T-helper 2 cell treated with Interferon-gamma antibody and Interleukin-4, amounts not matched to agents 100 ng/mL and 5 ng/mL, for 36 hours (primary cell): ENCODE results near the gene PSAP. TPM values are rescaled to one million over a fixed set of nuclear protein-coding genes. Genes with fewer than 3 reads are reported as not detected.

Source experiments
- intact Hi-C: fragments of 100-400 bp; cut with micrococcal nuclease; formaldehyde crosslinking; loops from one replicate; pipeline ENCODE4 v1.15.1; 2023
- total RNA-seq: library from RNA; stranded (reverse); gene quantifications from 2 replicates; pipeline ENCODE4 v1.2.3, GENCODE V29; 2022

Gene PSAP
- total RNA-seq, 1 donor from 2014 or later: 123 TPM

DNA sequence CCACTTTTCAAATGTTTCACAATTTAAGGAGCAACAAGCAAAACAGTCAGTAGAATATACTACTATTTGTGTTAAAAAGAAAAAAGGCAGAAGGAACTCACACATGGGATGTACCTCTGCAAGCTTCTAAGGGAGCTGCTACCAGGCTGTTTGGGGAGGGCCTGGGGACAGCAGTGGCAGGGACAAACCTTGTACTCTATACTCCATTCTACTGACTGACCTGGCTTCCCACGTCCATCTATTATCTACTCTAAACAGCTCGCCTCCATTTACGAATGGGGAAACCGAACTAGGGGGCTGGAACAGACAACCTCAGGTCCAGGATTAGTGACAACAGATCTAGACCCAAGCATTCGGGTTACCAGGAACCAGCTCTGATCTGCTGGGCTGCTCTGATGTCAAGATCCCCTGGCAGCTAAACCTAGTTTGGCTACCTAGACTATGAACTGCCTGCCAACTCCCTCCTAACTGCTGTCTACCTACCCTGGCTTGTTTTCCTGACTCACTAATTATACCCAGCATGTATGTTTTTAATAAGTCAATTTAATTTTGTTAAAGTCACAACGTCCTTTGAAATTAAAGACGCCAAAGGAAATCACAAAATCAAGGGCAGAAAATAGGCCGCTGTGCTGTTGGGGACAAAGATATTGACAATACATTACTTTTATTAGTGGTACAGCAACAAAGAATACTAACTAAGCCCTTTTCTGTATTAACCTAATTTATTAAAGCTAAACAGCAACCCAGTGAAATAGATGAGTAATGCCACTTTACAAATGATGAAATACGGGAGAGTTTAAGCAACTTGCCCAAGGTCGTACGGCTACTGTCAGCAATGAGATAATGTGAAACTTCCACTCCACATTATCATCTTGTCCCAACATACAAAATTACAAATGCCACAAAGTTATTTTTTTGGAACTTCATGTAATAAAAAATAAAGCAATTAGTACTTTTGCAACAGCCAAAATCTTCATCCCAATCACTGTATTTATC is 5.3 kb downstream of the PSAP start:
- intact Hi-C loops: loop anchor here (5.0 kb wide), 1 partner anchor 52 kb away; no protein-coding TSS in a partner anchor

DNA sequence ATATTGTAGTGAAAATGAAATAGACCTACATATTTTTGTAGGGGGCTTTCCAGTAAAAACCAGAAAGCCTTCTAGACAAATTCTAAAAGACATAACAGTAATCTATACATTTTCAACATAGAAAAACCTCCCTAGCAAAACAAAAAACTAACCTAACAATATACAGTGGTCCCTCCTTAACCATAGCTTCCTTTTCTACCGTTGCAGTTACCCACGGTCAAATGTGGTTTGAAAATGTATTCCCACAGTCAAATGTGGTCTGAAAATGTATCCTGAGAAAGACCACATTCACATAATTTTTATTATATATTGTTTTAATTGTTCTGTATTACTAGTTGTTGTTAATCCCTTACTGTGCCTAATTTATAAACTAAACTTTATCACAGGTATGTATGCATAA is 6.4 kb downstream of the PSAP start:
- intact Hi-C loops: loop anchor here (5.0 kb wide), 1 partner anchor 53 kb away; no protein-coding TSS in a partner anchor

DNA sequence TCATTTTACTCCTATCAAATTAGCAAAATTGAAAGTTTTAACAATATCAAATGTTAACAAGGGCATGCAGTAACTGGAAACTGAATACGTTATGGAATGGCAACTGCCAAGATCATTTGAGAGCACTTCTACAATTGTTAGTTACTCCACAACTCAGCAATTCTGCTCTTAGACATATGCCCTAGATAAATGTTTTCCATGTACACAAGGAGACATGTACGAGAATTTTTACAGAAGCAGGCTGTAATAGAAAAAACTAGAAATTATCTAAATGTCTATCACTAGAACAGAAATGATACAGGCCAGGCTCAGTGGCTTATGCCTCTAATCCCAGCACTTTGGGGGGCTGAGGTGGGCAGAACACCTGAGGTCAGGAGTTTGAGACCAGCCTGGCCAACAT is 7.0 kb downstream of the PSAP start:
- intact Hi-C loops: no loop called here

DNA sequence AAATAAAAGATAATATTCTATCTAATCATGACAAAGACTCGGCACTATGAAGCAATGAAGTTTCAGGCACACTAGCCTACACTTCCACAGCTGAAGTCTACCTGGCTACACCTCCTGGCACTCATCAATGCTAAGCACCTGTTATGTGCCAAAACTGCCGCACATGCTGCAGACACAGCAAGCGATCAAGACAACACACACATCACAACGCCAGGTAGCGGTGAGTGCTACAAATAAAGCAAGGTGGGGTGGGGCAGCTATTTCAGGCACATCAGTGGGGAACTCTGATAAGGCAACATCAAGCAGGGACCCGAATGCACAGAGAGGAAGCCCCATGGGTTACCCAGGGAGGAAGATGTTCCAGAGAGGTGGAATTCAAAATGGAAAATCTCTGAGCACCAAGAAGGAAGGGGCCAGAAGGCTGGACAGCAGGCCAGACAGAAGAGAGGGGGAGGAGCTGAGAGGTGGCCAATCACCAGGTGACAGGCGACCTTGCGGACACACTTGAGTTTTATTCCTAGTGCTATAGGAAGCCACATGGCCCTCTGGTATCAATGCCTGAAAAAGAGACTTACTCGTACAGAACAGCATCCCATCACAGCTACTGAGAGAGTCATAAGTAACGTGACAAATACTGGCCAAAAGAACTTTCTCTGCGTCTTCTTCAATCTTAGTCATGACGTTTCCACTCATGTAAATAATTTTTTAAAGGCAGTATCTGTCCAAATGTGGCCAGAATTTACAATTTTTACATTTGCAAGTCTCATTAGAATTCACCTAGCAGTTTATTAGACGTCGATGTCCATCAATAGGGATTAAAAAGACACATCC is 8.0 kb downstream of the PSAP start:
- intact Hi-C loops: no loop called here

DNA sequence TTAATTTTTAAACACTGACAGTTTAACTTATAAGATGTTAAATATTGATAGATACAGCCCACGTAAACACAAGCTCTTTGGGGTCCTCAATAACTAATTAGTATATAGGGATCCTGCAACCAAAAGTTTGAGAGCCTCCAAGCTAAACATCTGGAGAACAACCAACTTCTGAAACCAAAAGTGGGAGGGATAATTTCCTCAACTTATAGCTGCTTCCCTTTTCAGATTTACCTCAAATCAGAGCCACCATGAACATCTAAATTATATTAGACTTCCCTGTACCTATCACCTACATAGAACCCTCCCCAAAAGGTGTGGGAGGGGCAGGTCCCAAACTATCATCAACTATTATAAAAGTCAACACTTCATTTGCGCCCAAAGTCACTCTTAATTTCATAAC is 8.6 kb downstream of the PSAP start:
- intact Hi-C loops: no loop called here

GRCh38 chr10:71840958-71841335 is 10.1 kb downstream of the PSAP start:
- intact Hi-C loops: no loop called here

GRCh38 chr10:71840177-71840957 is 10.7 kb downstream of the PSAP start:
- intact Hi-C loops: no loop called here

GRCh38 chr10:71838264-71839211 is 12.5 kb downstream of the PSAP start:
- intact Hi-C loops: no loop called here

DNA sequence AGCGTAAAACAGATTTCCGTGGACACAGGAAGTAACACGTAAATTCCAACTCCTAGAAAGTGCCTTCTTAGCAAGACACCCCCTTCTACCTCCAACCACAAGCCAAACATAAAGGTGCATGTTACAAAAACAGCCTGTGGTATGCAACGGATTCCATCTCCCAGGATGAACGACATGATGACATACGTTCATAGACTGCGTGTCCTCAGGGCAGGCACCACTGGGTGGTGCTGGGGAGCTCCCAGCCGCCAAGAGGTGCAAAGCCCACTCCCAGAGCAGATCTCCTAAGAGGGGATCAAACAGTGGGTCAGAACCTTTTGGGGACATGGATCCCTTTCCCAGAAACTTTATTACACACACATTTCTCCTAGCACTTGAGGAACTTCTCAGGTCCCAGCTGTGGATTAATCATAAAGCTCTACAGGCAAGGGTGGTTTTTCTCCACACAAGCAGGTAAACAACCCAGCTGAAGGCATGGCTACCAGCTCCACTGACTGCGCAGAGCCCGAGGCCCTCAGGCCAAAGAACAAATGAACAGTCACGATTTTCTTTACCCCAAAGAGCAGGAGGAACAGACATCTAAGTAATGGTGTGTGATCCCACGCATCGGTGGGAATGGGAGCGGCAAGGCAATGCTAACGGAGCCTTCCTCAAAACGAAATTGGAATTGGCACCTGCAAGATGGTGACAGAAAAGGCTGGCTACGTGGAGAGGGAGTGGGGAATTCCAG is 13.8 kb downstream of the PSAP start:
- intact Hi-C loops: no loop called here

GRCh38 chr10:71836596-71836974 is 14.5 kb downstream of the PSAP start:
- intact Hi-C loops: no loop called here

DNA sequence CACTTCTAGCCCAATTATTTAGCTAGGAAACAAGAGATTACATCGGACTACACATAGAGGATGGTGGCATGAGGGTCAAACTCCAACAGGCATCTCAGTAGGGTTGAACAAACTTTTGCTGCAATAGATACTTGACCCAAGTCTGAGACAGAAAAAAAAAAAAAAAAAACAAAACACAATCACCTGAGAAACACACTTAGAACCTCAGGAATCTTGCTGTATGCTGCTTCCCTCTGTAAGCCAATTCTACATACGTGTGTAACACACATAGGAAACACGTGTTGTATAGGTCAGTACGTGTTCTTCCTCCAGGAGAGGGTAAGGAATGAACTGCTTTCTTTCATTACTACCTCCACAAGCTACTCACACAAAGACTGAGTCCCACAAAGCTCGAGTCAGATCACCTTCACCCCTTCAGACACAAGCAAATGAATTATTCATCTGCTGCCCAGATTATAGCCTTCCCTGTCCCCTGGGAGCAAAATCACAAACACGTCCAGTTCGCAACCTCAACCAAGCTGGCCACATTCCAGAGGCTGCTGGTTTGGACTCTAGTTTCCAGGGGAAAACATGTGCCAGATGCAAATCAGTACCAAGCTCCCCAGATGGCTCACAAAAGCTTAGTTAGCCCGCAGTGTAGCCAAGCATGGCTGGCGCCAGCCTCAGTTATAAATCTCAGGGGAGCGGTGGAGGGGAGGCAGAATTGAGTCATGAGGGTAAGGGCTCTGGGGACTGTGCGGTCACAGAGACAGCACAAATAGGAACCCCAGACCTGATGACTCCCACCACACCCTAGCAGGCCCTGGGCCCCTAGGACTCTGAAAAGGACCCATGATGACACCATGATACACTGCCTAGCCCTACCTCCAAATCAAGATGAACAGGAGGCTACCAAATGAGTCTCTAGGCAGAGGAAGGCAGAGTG is 15.1 kb downstream of the PSAP start:
- intact Hi-C loops: no loop called here

GRCh38 chr10:71834343-71834674 is 16.7 kb downstream of the PSAP start:
- intact Hi-C loops: no loop called here

DNA sequence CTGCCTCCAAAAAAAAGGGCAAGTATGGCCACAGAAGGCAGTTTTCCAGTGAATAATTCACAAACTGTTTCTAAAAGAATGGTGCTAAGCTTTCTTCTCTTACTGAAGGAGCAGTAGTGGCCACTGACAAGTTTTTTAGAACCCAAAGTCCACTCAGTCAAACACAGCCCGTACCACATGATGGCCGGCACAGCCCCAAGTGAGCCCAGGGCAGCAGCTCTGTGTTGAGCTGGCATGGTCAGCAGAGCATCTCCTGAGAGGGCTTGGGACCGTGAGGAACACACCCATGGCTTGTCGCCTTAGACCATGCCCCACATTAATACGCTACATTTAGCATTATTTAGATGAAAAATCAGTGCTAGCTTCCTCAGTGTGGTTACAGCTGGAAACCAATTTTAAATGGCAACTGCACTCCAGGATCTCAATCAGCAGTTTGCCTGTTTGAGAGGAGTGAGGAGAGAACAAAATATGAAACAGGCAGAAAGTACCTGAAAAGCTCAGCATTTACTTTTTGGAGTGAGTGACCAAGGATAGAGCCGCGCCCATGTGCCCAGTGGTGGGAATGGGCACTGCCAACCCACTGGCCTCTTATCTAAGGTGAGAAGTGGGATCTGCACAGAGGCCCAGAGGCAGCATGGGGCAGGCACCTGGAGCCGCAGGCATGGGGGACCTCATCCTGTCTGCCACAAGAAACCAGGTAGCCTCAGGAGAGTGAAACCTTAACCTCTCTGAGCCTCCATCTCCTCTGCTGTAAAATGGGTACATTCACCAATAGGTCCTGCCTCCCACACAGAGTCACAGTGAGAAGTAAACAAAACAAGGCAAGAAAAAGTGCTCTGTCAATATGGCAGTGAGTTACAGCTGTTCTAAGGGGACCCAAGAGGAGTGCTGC is 17.4 kb downstream of the PSAP start:
- intact Hi-C loops: no loop called here

GRCh38 chr10:71832967-71833366 is 18.1 kb downstream of the PSAP start:
- intact Hi-C loops: no loop called here

DNA sequence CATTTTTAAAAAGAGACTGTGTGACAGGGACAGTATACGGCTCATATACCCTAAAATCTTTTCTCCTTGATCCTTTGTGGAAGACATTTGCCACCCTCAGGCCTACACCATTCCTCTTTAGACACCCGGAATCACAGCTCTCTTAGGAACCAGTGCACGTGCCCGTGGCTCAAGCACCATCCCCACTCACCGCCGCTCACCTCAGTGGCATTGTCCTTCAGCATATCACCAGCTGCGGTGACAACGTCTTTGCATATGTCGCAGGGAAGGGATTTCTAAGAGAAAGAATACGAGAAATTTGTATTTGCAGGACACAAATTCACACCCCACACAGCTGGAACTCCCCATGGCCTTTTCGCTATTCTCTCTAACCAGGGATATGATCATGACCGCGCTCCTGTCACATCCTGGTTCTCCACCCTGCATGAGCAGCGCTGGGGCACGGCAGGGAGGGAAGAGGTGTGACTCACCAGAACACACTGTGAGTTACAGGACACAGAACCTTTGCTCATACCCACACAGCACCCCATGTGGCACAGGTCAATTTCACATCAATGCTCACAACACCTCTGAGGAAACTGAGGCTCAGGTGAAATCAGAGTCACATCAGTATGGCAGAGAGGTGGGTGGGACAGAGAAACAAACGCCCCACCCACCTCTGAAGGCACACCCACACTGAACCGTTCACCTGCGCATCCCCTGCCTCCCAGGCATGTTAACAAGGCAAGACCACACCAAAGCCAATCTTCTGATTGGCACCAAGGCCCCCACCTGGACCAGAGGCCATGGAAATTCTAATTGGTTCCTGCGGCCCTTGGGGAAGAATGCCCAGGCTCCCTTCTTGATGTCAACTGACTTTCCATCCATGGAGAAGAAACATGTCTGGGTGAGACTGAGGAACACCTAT is 19.2 kb downstream of the PSAP start:
- intact Hi-C loops: no loop called here

GRCh38 chr10:71830726-71831125 is 20.3 kb downstream of the PSAP start:
- intact Hi-C loops: no loop called here

DNA sequence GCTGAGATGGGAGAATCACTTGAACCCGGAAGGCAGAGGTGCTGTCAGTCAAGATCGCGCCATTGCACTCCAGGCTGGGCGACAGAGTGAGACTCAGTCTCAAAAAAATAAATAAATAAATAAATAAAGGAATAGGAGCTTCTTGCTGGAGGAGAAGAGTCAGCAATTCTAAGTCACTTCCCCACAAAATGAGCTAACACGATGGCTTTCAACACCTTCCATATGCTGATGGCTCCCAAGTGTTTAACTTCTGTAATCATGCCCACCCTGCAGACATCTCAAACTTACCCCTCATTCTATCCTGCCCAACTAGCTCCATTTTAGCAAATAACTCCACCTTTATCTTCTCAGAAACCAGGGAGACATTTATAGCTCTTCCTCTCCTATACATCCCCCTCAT is 21.2 kb downstream of the PSAP start:
- intact Hi-C loops: no loop called here
